WTC11 (cell line): Measurements from ENCODE around the gene CHCHD1.

ENCODE experiments used
- GABPB1 ChIP-seq: sonication (generic); formaldehyde crosslinking; IDR thresholded peaks from 2 replicates; pipeline ENCODE4 v1.8.1; 2023; ENCODE audit warnings: mild to moderate bottlenecking, missing genetic modification reagents
- ZNF263 ChIP-seq: sonication (generic); formaldehyde crosslinking; IDR thresholded peaks from 2 replicates; pipeline ENCODE4 v1.8.1; 2022; ENCODE audit warnings: low read depth, mild to moderate bottlenecking, moderate library complexity, missing genetic modification reagents
- TF ChIP-seq, protein P1 (sequence below): fragments of 200-600 bp; IDR thresholded peaks from 2 replicates; pipeline ENCODE4 v1.8.0; 2022; ENCODE audit warnings: antibody characterized with exemption

DNA sequence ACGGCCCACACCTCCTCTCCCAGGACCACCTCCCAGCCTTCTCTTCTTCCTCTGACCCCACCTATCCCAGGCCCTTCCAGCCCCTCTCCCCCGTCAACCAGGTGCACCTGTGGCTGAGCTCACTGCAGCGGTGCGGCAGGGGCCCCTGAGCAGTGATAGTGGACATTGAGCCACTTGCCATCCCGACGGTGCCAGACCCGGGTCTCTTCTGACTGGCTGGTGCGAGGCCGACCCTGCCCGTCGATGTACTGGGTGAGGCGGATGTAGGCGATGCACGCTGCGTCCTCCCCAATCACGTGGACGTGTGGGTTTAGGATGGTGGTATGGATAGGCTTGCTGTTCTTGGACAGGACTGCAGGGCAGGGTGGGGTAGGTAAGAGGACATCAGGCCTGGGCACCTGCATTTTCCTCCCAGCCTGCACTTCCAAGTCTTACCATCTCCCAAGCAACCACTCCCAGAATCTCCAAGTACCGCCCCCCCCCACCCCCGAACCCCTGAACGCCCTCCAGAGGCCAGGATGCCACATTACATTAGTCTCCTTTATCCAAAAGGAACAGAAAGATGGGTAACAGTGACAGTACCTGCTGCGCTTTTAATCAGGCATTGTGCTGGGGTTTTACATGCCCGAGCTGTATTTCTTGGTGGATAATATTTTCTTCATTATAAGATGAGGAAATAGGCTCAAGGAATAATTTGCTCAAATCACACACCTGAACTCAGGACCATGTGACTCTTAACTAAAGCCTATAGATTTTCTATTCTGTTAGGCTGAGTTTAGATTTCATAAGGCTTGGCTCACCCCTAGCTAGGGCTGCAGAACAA lies 33.3 kb downstream of the CHCHD1 start:
- no peak for TF ChIP-seq ZNF263 (CRISPR knock-in tag)
- TF ChIP-seq, protein P1, sequence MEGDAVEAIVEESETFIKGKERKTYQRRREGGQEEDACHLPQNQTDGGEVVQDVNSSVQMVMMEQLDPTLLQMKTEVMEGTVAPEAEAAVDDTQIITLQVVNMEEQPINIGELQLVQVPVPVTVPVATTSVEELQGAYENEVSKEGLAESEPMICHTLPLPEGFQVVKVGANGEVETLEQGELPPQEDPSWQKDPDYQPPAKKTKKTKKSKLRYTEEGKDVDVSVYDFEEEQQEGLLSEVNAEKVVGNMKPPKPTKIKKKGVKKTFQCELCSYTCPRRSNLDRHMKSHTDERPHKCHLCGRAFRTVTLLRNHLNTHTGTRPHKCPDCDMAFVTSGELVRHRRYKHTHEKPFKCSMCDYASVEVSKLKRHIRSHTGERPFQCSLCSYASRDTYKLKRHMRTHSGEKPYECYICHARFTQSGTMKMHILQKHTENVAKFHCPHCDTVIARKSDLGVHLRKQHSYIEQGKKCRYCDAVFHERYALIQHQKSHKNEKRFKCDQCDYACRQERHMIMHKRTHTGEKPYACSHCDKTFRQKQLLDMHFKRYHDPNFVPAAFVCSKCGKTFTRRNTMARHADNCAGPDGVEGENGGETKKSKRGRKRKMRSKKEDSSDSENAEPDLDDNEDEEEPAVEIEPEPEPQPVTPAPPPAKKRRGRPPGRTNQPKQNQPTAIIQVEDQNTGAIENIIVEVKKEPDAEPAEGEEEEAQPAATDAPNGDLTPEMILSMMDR: peak; percentile 66
- TF ChIP-seq GABPB1 (CRISPR knock-in tag): no peak
